ENCODE data around the gene CPB1.

DNA sequence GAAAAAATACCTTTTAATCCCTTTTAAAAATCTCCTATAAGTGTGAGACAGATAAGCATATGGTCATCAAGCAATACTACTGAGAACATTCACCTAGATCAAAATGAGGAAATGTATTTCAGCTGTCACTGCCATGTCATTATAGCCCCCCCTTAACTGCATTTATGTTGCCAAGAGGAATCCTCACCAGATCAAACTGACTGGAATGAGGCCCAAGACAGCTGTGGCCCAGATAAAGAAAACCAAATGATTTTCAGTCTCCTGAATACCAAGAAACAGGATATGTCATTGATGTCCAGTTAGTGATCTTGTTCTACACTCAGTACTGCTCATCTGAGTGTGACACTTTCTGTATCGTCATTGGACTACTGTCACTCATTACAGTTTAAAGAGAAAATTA lies 35.1 kb upstream of the CPB1 start:
- no peak for TF ChIP-seq ATF3 (IDR thresholded peaks at IDR 0.05; ENCODE audit: insufficient read depth, low read depth, low read length)
- TF ChIP-seq CTCF (IDR thresholded peaks at IDR 0.05; ENCODE audit: control extremely low read depth in 1 of 3, insufficient read depth in 1 of 3, low read depth in 1 of 3, low read length in 3 of 3): no peak
- TF ChIP-seq YY1 (IDR thresholded peaks at IDR 0.05; ENCODE audit: low read depth, low read length): no peak
- no peak for TF ChIP-seq EZH2 (IDR thresholded peaks at IDR 0.05; ENCODE audit: low read depth, low read length, severe bottlenecking)
- TF ChIP-seq GTF2F1 (IDR thresholded peaks at IDR 0.05; ENCODE audit: borderline replicate concordance, low read depth, low read length): no peak
- no peak for TF ChIP-seq EP300 (IDR thresholded peaks at IDR 0.05; ENCODE audit: borderline replicate concordance in 1 of 2, low read depth in 2 of 2, low read length in 2 of 2)
- TF ChIP-seq JUN (IDR thresholded peaks at IDR 0.05; ENCODE audit: low read depth, low read length): no peak
- TF ChIP-seq CEBPB (IDR thresholded peaks at IDR 0.05; ENCODE audit: low read depth, low read length): no peak
- TF ChIP-seq POLR2AphosphoS5 (IDR thresholded peaks at IDR 0.05; ENCODE audit: low read depth, low read length): no peak
- TF ChIP-seq RBBP5 (IDR thresholded peaks at IDR 0.05; ENCODE audit: borderline replicate concordance, low read depth, low read length): no peak
- TF ChIP-seq KDM1A (IDR thresholded peaks at IDR 0.05; ENCODE audit: borderline replicate concordance, low read length): no peak
- no peak for TF ChIP-seq RFX5 (IDR thresholded peaks at IDR 0.05; ENCODE audit: borderline replicate concordance, low read depth, low read length)
- no peak for TF ChIP-seq BCL11A (IDR thresholded peaks at IDR 0.05; ENCODE audit: low read depth in 2 of 2, low read length in 2 of 2)
